GM19455 (cell line): Measurements from ENCODE around the gene ARGLU1.

Source experiments
- ATAC-seq: cut with Tn5 transposase; IDR thresholded peaks from one replicate; pipeline ENCODE4 v1.9.1; 2021; ENCODE audit not compliant: unreplicated experiment

The ARGLU1 gene

DNA sequence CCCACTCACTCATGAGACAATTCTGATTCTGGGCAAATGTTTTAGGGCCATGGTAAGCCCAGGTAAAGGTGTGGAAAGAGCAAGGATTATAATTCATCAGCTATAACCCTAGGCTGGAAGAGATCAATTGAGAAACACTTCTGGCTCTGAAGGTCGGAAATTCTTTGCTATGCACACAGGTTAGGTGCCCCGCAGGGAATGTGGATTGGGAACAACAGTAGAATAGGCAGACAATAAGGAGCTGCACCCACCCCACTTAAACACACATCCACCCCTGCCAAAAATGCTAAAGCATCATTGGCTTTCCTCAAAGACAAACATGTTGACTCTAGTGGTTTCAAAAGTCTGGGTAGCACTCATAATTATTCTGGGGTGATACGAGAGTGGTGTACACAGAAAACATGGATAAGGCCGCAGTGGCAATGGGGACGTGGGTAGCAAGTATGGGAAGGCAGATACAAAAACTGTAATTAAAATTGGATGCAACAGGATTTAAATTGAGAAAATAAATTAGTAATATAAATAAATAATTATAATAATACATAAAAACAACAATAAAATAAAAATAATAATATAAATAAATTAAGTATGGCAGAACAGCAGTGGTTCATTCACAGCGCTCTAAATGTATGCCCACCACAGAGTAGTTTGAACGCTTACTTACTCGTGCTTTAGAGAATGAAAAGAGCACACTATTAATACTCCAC is 41.0 kb downstream of the ARGLU1 start:
- ATAC-seq = no peak

DNA sequence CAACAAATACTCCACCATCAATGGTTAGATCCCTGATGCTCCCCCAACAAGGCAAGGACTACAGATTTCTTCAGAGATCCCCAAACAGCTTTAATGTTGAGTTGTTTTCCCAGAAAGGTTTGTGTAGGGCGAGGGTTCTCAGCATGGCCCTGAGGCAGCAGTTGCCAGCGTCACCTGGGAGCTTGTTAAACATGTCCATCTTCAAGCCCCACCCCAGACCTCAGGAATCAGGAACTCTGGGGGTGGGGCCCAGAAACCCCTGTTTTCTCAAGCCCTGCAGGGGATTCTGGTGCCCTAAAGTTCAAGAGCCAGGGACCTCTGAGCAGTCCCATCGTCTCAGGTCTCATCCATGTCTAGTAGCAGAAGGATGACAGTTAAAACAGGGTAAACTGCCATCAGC is 42.1 kb downstream of the ARGLU1 start:
- ATAC-seq = no peak

DNA sequence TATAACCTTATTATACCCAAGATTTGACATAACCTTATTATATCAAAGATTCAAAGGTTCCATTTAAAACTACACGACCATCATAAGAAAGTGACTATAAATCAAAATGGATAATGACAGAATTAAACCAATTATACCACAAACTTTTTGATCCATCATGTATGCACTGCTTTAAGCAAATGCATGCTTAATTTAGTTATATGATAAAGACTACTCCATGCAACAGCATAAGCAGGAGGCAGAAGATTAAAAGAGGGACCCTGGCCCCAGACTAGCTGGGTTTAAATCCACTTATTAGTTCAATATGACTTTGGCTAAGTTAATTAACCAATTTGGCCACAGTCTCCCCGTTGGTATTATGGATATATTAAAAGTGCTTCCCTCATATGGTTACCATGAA is 43.8 kb downstream of the ARGLU1 start:
- no peak for ATAC-seq

DNA sequence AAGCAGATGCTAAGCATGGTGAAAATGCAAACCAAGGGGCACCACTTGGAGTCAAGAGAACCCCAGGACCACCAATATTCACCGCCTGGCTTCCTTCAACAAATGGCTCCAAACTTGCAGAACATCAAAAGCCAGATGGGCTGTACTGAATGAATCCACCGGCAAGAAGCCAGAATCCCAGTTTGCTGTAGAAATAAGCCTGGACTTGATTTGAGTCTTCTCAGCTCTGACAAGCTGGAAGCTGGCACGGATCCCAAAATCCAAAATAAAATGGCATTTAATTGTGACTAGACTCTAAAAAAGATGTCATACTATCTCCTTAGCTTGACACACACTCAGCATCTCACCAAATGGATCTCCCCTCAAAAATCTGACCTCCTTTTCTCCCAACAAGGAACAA is 44.4 kb downstream of the ARGLU1 start:
- no peak for ATAC-seq

DNA sequence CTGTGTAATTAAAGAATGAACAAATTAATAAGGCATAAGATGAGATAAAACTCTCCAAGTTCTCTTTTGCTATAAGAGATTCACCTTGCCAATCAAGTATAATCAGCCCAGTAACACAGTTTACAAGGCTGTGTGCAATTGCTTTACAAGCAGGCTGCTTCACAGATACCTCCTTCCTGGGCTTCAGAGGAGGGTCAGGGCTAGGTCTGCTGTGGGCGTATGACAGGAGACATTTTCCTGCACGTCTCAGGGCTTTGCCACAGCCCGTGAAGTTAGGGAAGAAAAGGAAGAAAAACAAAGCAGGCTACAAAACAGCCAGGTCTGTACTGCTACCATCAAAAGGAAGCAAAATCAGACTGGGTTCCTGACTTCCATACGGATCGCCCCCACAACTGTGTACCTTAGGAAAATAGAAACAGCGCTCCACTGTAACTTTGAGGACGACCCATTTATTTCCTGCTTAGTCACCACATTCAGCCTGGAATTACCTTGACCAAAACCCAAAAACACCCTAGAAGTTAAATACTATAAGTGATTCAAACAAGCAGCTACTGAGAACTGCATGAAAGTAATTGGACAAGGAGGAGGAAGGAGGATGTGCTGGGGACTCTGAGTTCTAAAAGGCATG is 44.9 kb downstream of the ARGLU1 start:
- ATAC-seq = no peak

DNA sequence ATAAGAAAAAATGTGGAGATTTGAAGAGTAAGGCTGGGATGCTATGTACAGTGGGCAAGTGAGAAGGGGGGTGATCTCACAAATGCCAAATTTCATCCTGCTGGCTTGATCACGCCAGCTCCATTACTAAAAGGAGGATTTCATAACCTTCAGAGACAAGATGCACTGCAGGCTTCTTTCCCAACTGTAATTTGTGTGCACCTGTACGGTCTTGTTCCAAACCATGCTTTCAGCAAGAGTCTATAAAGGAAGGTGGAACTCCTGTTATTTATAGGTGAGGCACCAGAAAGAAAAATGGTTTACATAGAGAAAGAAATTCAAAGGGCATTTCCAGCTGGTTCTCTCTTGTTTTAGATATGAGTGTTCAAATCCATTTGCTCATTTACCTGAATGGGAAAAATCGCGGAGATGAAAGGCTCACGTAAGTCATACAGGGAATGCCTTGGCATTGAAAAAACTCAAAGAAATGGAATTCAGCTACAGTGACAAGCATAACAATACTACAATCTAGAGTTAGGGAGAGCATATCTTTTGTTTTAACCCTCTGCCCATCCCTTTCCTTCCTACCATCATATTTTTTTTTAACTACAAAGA is 45.7 kb downstream of the ARGLU1 start:
- no peak for ATAC-seq

DNA sequence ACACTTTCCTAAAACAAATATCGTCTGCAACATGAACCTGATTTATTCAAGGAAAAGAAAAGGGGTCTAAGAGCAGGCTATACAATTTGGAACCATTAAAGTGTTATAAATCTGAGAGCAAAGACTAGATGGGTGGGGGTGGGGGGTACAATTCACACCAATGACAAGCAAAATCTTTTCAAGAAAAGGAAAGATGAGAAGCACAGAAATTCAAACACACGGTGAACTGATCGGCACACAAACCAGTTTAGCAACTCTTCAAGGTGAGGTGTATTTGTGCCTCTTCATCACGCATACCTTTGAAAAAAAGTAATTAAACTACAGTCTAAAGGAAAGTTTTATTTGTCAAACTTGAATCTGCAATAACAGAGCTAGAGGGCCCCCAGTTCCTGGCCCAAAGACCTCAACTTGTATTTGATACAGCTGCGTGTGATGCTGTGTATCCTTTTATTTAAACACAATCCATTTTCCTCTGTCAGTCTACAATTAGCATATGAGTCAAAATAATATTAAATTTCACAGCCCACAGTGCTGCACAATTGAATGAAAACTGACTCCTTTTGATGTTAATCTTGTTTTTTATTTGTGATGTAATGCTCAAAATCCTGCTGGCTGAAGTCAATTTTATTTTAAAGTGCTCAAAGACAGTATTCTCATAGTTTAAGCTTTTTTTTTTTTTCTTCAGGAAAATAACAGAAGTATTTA is 46.7 kb downstream of the ARGLU1 start:
- no peak for ATAC-seq

DNA sequence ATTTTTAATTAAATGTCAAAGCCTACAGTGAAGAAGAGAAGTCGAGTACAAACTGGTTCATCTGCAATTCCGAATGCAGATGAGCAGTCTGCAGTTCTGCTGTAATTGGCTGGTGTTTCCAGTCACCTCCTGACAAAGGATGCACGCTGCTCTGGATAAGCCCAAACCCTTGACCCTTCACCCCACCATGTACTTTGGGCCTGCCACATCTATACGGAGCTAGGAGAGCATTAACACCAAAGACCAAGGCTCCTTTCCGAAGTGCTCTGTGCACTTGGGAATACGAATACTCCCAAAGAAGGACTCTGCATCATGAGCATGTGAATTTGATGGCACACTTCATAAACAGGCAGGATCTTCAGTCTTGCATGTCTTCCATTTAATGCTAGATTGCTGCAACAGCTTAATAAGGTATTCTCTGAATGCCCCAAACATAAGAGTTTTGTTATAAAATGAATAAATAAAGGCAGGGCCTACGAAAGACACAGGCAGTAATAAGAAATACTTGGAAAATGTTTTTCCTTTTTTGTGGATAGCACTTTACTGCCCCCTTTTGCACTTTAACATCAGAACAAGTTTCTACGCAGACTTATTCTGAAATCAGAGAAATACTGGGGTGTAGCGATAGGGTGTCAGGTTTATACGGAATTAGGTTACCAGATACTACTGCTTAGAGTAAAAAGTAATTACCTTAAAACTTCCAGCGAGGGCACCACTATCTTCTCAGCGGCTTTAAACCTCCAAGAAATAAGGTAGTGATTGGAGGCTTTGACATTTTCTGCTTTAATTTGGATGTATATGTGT is 47.5 kb downstream of the ARGLU1 start:
- no peak for ATAC-seq

DNA sequence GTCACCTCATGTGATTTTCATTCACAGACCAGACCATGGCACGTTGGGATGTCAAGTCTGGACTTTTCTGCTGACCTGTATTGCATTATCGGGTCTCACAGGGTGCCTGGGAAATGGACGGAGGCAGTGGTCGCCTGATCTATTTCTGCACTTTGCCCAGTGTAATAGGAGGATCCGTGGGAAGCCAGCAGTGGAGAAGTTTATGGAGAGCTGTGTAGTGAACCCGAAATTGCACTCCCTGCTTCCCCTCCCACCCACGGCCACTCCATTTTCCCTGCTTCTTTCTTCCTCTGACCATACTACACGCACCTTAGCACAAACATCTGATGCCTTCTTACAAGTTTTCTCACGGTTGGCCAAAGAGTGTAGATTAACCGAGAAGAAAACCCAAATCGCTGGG is 49.4 kb downstream of the ARGLU1 start:
- ATAC-seq = no peak

DNA sequence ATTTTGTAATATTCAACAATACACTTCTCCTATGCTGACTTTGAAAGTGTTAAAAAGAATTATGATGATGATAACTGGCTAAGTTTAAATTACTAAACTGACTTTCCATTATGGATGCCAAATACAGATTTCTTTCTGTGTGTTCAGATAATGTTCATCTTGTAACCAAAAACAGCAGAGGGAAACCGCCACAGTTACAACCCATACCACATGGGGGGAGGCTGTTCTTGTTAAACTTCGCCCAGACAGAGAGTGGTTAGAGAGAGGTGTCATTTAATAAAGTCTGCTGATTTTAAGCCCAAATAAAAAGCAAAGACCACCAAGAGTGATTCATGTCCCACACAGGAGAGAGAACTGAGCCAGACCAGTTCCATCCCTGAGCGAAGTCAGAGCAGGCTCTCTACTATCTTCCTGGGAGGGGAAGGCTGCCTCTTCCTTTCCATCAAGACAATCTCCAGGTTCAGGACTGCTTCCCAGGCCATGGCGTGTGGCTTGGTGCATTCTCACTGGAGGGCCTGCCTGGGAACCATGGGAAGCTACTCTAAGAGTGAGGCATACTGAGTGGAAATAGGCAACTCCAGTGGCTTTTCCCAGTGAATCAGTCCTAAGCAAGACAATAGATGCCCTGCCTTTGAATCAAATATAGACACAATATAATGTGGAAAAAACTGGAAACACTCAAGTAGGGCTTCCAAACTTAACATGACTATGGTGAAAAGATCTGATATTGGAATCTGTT is 50.7 kb downstream of the ARGLU1 start:
- ATAC-seq = no peak

DNA sequence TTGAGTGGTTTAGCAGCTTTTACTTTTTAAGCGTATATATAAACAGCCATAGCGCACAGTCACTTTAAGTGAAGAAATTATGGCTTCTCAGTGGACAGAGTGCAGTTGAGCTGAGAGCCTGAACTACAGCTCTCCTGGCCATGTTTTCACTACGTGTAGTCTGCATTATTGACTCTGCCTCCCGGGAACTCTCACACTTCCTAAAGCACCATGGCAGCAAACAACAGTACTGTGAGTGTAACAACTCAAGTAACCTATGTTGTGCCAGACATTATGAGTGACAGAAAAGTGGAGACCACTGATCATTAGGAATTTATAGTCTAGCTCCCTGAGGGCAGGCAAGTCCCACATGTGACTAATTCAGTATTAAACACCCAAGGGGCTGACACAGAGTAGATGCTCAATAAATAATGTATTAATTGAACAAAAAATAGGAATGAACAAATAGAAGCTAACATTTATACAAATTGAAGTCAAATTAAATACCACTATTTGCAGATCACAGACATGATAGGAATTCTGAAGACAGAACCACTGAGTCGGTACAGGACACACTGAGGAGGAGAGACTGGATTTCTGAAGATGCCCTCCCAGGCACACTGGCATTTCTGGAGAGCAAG is 52.2 kb downstream of the ARGLU1 start:
- ATAC-seq = no peak

DNA sequence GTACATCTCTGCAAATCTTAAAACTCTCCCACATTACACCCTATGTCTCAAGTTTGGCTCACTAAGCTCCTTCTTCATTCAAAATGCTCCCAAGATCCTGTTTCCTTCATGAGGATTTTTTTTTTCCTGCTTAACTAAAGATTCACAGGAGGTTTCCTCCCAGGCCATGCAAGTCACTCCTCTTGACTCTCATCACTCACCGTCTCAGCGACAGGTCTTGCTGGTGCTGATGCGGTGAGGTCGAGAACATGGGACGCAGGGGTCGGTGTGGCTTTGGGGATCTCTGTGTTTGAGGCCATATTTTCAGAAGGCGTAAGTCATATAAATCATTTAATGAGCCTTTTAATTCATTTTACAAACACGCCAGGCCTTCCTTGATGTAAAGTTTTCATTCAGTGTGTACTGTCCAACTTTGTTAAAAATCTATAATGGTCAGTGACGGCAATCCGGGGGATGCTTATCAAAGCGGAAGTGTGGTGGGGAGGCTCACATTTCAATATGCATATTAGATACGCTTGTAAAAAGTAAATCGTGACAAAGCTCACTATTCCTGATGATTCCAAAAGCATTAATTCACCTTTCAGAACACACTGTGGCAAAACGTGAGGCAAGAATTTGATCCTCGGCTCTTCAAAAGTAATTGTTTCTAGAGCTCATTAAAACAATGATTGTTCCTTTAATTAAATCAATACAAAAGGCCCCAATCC is 52.9 kb downstream of the ARGLU1 start:
- no peak for ATAC-seq

DNA sequence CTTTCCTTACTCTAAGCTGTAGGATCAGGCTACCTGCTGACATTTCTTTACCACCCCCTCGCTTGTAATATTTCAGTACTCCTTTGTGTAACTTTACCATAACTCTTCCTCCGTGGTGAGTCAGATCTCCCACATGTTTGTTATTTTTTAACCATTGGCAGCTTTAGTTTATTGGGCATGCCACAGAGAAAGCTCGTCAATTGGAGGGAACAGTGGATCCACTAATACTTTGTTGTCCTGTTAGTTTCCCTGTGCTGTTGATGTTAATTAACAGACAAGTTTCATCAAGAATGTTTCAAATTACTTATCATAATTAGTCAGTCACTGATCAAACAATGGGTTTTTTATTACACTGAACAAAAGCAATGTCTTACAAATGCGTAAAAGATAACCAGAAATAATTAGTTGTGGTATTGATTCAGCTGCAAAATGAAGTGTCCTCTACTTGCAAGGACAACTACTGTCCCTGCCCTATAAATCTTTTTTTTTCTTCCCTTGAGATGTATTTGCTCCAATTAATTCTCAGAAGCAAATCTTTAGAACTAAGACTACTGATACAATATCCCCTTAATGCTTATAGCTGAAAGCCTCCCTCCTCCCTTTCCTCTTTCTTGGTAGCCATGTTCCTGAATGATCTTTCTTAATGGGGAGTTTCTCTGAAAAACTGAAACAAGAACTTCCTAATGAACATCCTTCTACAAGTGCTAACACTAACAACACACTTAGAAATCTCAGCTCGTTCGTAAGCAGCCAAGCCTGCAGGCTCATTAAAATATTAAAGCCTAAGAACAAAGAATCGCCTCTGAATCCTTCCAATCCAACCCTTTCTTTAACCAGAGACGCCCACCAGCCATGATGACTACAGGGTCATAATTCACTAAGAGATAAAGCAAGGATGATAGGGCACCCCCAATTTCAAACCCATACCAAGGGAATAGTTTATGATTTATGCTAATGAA is 54.6 kb downstream of the ARGLU1 start:
- no peak for ATAC-seq

DNA sequence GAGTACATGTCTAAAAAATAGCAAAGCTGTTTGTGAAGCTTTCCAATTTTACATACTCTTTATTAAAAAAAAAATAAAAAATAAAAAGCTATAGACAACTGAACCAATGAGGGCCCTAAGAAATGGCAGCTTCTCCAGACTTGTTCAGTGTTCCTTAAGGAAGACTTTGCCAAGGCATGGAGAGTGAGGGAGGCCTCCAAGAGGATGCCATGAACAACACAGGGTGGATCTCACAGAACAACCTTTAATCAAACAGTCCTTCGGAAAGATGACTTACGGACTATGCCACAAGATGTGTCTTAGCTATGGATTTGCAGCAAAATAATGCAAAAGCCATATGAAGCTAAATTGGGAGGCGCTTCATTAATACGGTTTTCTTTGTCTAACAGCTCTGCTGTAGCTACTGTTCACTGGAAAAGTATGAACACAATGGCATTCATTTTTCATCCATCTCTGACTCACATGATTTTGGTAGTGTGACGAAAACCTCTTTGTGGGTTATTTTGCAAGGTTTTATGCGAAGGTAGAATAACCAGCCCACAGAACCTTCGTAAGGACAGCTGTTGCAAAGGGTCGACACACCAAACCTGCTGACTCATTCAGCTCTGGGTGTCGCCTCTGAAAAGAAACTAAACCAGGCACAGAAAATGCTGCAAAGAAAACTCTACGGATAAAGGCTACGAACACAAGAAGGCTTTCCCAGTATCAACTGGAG is 60.2 kb downstream of the ARGLU1 start:
- no peak for ATAC-seq

DNA sequence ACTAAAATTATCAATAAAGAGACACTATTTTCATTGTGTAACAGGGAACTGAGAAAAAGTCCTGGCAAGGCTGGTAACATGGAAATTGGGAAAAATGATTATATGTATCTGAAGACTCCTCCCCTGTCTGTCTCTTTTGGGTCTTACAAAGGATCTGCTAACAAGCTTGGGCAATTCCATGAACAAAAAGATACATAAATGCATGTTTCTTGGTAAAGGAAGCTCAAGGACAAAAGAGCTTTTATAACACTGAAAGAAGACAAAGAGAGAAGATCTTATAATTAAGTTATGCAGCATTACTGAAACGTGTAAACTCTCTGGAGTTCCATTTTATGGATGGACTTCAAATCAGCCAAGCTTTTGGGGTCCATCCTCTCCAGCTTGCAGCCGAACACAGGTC is 61.7 kb downstream of the ARGLU1 start:
- no peak for ATAC-seq

DNA sequence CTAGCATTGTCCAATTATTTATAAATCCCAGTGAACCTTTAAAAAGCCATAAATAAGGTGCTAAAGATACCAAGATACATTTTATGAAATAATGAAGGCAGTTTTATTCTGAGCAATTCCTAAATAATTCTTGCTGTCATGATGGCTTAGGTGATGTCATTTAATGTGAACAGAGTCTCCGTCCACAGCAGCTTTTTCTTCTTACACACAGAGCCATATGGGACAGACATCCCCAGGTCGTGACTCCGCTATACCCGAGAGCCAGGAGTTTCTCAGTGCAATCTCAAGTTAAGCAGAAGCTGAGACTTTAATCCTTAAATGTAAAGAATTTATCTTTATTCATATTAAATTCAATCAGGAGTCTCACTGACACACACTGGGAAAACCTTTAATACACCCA is 62.2 kb downstream of the ARGLU1 start:
- no peak for ATAC-seq

DNA sequence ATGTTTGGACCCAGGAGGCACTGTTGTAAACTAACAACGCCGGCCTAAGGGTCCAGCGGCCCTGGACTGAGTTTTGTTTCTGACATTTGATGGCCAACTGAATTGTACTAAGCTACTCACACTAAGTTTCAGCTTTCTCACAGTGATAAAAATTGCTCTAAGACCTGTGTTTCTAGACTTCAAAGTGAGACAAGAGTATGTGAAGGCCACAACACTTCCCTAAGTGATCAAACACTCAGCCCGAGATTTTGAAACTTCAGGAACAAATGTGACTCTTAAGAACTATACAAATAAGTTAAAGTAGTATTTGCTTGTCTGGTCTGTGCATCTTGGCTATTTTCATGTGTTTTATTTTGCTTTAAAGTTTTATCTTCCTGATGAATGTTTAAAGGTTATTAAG is 62.6 kb downstream of the ARGLU1 start:
- no peak for ATAC-seq
